OCI-M2 (cell line): ENCODE measurements around the gene MT1B.

Source experiments
- DNase-seq: peaks from one replicate; lab custom pipeline; 2025; ENCODE audit not compliant: unreplicated experiment; lab: John Stamatoyannopoulos, UW

Gene MT1B

DNA sequence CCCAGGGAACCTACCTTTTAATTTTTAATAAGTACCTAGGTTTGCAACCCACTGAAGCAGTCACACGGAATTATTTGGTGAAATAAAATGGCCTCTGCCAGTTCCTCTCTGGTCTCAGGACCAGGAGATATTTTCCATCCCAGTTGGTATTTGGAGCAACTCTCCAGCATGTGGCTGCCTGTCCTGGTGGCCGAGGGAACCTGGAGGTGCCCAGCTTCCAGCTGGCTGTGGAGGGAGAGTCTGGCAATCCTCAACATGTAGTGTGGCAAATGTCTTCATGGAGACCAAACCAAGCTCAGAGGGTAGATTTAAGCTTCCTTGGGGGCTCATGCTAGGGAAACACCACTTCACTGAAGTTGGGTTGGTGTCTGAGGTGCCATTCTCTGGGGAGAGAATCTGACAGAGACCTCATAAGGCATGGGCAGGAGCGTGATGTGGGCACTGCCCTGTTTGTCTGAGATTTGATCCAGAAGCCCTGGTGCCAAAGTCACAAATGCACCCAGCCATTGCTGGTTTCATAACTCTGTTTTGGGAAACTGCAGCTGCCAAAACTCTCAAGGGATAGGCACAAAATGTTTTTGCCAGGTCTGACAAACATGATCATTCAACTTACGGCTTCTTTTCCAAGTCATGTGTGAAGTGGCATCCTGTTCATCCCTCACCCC is 33.4 kb downstream of the MT1B start:
- DNase-seq = no peak

- no peak for DNase-seq
These were observed 35.1 kb downstream of the MT1B start for GRCh38 chr16:56686758-56687157.

DNA sequence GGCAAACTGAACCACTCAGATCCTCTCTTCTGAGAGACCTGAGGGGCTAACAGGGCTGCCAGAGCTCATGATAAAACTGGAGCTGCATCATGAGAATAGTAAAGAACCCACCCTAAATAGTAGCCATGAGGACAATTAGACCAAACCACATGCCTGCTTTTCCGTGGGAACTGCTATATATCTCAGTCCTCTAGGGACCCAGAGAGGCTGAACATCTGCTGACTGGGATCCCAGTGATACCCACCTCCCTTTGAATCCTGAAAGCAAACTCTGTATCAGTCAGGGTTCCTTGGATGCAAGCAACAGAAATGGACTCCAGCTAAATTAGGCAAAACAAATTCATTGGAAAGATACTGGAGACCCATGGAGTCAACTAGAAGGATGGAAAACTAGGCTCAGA is 37.1 kb downstream of the MT1B start:
- DNase-seq = no peak

DNA sequence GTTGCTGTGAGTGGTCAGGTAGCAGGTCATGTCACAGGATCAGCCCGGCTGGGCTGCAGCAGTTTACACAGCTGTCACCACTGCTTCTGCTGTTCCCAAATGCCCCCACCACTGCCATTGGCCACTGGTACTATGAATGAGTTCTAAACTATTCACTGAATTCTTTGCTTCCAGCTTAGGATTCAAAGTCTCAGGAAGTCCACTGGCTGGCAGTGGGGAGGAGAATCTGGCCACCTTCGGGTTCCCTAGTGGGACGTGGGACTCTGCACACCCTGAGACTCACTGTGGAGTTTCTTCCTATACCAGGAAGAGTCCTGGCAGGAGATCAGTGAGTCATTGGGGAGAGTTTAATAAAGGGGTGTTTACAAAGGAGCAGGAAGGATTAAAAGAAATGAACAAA is 37.5 kb downstream of the MT1B start:
- DNase-seq = no peak

DNA sequence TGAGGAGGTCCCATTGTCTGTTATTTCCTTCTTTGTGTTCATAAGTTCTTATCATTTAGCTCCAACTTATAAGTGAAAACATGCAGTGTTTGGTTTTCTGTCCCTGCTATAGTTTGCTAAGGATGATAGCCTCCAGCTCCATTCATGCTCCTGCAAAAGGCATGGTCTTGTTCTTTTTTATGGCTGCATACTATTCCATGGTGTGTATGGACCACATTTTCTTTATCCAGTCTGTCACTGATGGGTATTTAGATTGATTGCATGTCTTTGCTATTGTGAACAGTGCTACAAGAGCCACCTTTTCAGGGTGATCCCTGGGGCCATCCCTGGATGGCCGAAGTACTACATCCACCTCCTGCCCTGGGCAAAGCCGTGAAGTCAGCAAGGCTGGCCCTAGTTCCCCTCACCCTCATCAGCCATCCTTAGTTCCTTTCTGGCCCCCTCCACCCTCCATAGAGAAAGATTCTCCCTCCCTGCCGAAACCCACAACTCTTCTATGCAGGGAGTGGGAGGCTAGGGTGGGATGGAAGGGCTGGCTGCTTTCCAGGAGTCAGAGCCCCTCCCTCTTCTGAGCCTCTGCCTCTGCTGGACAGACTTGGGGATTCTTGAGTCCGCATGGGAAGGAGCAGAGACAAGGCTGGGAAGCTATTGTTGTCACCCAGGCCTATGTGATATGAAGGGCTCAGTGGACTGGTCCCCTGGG is 38.9 kb downstream of the MT1B start:
- DNase-seq = no peak

GRCh38 chr16:56691885-56692284 is 40.2 kb downstream of the MT1B start:
- no peak for DNase-seq

GRCh38 chr16:56695246-56695645 is 43.6 kb downstream of the MT1B start:
- no peak for DNase-seq

- DNase-seq = no peak
These were observed 45.9 kb downstream of the MT1B start for GRCh38 chr16:56697456-56698155.

DNA sequence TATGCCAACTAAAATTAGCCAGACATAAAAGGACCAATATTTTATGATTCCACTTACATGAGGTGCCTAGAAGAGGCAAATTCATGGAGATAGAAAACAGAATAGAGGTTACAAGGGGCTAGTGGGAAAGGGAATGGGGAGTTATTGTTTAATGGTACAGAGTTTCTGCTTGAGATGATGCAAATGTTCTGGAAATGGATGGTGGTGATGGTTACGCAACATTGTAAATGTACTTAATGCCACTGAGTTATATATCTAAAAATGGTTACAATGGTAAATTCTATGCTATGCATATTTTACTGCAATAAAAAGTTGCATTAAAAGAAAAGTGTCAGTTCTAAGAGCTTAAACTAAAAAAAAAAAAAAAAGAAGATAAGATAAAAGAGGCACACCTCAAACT is 48.5 kb downstream of the MT1B start:
- DNase-seq = no peak

DNA sequence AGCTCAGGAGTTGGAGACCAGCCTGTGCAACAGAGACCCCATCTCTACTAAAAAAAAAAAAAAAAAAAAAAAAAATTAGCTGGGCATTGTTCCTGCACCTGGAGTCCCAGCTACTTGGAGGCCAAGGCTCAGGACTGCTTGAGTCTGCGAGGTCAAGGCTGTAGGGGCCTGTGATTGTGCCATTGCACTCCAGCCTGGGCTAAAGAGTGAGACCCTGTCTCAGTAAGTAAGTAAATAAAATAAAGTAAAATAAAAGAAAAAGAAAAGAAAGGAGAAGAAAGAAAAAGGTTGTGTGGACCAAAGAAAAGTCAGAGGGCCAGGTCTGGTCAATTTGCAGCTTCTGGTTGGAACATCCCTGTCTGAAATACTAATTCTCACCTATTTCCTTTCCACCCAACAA is 48.9 kb downstream of the MT1B start:
- DNase-seq = no peak

DNA sequence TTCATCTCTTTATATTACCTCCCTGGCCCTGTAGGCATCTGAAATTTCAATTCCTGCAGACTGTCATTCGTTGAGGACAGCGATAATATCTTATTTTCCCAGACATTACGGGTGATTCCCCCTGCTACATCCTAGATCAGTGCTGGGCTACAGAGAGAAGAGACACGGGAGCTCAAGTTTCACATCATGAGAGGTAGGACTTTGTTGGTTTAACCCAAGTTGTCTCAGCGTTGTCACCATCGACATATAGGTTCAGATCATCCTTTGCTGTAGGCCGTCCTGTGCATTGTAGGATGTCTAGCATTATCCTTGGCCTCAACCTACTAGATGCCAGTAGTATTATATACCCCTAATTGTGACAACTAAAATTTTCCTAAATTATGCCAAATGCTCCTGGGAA is 49.8 kb downstream of the MT1B start:
- no peak for DNase-seq
